PC-9 (cell line): ENCODE results near the gene PKP3.
"Not testable (repeated sequence)": the region's sequence is repeated elsewhere in the genome, so short reads cannot be mapped to it uniquely, and the experiment has no call there.

ENCODE experiments used
- EZH2 ChIP-seq: fragments of 200-600 bp; sonication (generic); IDR thresholded peaks from 2 replicates; pipeline ENCODE4 v1.8.0; 2017; ENCODE audit warnings: antibody characterized with exemption, low read depth
- TF ChIP-seq, protein P1 (sequence below): fragments of 200-600 bp; sonication (generic); conservative IDR thresholded peaks from 2 replicates; pipeline ENCODE4 v1.6.1; 2017; ENCODE audit warnings: mixed run types, antibody characterized with exemption, mild to moderate bottlenecking, moderate library complexity

GRCh38 chr11:349270-349954, 44.6 kb upstream of the PKP3 start:
- TF ChIP-seq, protein P1, sequence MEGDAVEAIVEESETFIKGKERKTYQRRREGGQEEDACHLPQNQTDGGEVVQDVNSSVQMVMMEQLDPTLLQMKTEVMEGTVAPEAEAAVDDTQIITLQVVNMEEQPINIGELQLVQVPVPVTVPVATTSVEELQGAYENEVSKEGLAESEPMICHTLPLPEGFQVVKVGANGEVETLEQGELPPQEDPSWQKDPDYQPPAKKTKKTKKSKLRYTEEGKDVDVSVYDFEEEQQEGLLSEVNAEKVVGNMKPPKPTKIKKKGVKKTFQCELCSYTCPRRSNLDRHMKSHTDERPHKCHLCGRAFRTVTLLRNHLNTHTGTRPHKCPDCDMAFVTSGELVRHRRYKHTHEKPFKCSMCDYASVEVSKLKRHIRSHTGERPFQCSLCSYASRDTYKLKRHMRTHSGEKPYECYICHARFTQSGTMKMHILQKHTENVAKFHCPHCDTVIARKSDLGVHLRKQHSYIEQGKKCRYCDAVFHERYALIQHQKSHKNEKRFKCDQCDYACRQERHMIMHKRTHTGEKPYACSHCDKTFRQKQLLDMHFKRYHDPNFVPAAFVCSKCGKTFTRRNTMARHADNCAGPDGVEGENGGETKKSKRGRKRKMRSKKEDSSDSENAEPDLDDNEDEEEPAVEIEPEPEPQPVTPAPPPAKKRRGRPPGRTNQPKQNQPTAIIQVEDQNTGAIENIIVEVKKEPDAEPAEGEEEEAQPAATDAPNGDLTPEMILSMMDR, result not testable (repeated sequence)
- not testable (repeated sequence) for TF ChIP-seq EZH2
